Measurements from ENCODE around the gene PFKP. TPM values are rescaled to one million over a fixed set of nuclear protein-coding genes. Genes with fewer than 3 reads are reported as not detected.

Gene PFKP
- total RNA-seq, 1 donor from 2014 or later = 42.8 TPM

GRCh38 chr10:3133948-3134347 lies 66.6 kb downstream of the PFKP start:
- H3K9me3 Mint-ChIP-seq = no peaks in the 10 kb centered on the region
- no peaks in the 10 kb centered on the region for H3K27me3 Mint-ChIP-seq
- no peak overlapping the region for H3K4me3 Mint-ChIP-seq
- no peak overlapping the region for H3K27ac Mint-ChIP-seq
- H3K4me1 Mint-ChIP-seq = no peaks in the 10 kb centered on the region
- intact Hi-C loops (cut with micrococcal nuclease) = no loop called here
- DNase-seq = no peak
- ChIA-PET POLR2A (no interaction called here), CTCF (no interaction called here)
- peaks cover 91% of the 10 kb centered on the region for H3K36me3 Mint-ChIP-seq (ENCODE audit: low read depth)
- no peak for TF ChIP-seq CTCF (IDR thresholded peaks at IDR 0.05)
- ATAC-seq (ENCODE audit: low read depth) = no peak

GRCh38 chr10:3135006-3135405 lies 67.7 kb downstream of the PFKP start:
- Mint-ChIP-seq H3K36me3 (ENCODE audit: low read depth) (peaks cover 92% of the 10 kb centered on the region), H3K4me3 (no peak overlapping the region), H3K27me3 (no peaks in the 10 kb centered on the region), H3K4me1 (no peaks in the 10 kb centered on the region), H3K27ac (no peak overlapping the region), H3K9me3 (no peaks in the 10 kb centered on the region)
- ATAC-seq (ENCODE audit: low read depth) (no peak), DNase-seq (no peak)
- intact Hi-C loops (cut with micrococcal nuclease) = no loop called here
- ChIA-PET CTCF (no interaction called here), POLR2A (no interaction called here)
- no peak for TF ChIP-seq CTCF (IDR thresholded peaks at IDR 0.05)

GRCh38 chr10:3136336-3136735 lies 69.0 kb downstream of the PFKP start:
- no peak for ATAC-seq (ENCODE audit: low read depth)
- H3K27me3 Mint-ChIP-seq = no peaks in the 10 kb centered on the region
- no peak for TF ChIP-seq CTCF (IDR thresholded peaks at IDR 0.05)
- no peak overlapping the region for H3K4me3 Mint-ChIP-seq
- H3K4me1 Mint-ChIP-seq = no peaks in the 10 kb centered on the region
- ChIA-PET POLR2A (no interaction called here), CTCF (no interaction called here)
- no peaks in the 10 kb centered on the region for H3K9me3 Mint-ChIP-seq
- no peak overlapping the region for H3K27ac Mint-ChIP-seq
- no peak for DNase-seq
- peaks cover 96% of the 10 kb centered on the region for H3K36me3 Mint-ChIP-seq (ENCODE audit: low read depth)
- intact Hi-C loops (cut with micrococcal nuclease) = no loop called here

- POLR2A ChIA-PET = no interaction called here
- Mint-ChIP-seq H3K27ac (no peak overlapping the region), H3K4me1 (no peaks in the 10 kb centered on the region), H3K9me3 (no peaks in the 10 kb centered on the region), H3K4me3 (no peak overlapping the region), H3K27me3 (no peaks in the 10 kb centered on the region), H3K36me3 (ENCODE audit: low read depth) (peaks cover 95% of the 10 kb centered on the region)
- ATAC-seq (ENCODE audit: low read depth) (no peak), DNase-seq (no peak)
- intact Hi-C loops (cut with micrococcal nuclease) = no loop called here
- TF ChIP-seq CTCF (IDR thresholded peaks at IDR 0.05) = no peak
- CTCF ChIA-PET = no interaction called here
Measured at GRCh38 chr10:3136763-3137611, 69.6 kb downstream of the PFKP start.

- peaks cover 94% of the 10 kb centered on the region for H3K36me3 Mint-ChIP-seq (ENCODE audit: low read depth)
Measured at GRCh38 chr10:3137958-3138726, 70.8 kb downstream of the PFKP start.

More at GRCh38 chr10:3137958-3138726, 70.8 kb downstream of the PFKP start:
- no peak for TF ChIP-seq CTCF (IDR thresholded peaks at IDR 0.05)
- ChIA-PET CTCF (no interaction called here), POLR2A (no interaction called here)
- DNase-seq (no peak), ATAC-seq (ENCODE audit: low read depth) (no peak)
- Mint-ChIP-seq H3K27ac (no peak overlapping the region), H3K9me3 (no peaks in the 10 kb centered on the region), H3K27me3 (no peaks in the 10 kb centered on the region), H3K4me1 (no peaks in the 10 kb centered on the region), H3K4me3 (no peak overlapping the region)
- intact Hi-C loops (cut with micrococcal nuclease) = no loop called here
